ENCODE measurements around the gene PPP1R1C.
"Not testable (repeated sequence)": the region's sequence is repeated elsewhere in the genome, so short reads cannot be mapped to it uniquely, and the experiment has no call there.

Gene PPP1R1C

GRCh38 chr2:182004945-182005520, 19.4 kb downstream of the PPP1R1C start:
- in situ Hi-C loops (cut with HindIII; ENCODE audit: low pct_unique_long_range_greater_than_20kb, low sequenced_read_pairs) = no loop called here
- TF ChIP-seq JUND (IDR thresholded peaks at IDR 0.05; ENCODE audit: low read depth) = no peak
- no peak for DNase-seq (ENCODE audit: low read depth in 1 of 2, low spot score in 1 of 2)

GRCh38 chr2:182006595-182007341, 21.1 kb downstream of the PPP1R1C start:
- in situ Hi-C loops (cut with HindIII; ENCODE audit: low pct_unique_long_range_greater_than_20kb, low sequenced_read_pairs) = no loop called here
- TF ChIP-seq JUND (IDR thresholded peaks at IDR 0.05; ENCODE audit: low read depth) = no peak
- DNase-seq (ENCODE audit: low read depth in 1 of 2, low spot score in 1 of 2) = no peak

- TF ChIP-seq JUND (IDR thresholded peaks at IDR 0.05; ENCODE audit: low read depth) = no peak
- in situ Hi-C loops (cut with HindIII; ENCODE audit: low pct_unique_long_range_greater_than_20kb, low sequenced_read_pairs) = no loop called here
- DNase-seq (ENCODE audit: low read depth in 1 of 2, low spot score in 1 of 2) = no peak
Measured at GRCh38 chr2:182014284-182014683, 28.6 kb downstream of the PPP1R1C start.

DNA sequence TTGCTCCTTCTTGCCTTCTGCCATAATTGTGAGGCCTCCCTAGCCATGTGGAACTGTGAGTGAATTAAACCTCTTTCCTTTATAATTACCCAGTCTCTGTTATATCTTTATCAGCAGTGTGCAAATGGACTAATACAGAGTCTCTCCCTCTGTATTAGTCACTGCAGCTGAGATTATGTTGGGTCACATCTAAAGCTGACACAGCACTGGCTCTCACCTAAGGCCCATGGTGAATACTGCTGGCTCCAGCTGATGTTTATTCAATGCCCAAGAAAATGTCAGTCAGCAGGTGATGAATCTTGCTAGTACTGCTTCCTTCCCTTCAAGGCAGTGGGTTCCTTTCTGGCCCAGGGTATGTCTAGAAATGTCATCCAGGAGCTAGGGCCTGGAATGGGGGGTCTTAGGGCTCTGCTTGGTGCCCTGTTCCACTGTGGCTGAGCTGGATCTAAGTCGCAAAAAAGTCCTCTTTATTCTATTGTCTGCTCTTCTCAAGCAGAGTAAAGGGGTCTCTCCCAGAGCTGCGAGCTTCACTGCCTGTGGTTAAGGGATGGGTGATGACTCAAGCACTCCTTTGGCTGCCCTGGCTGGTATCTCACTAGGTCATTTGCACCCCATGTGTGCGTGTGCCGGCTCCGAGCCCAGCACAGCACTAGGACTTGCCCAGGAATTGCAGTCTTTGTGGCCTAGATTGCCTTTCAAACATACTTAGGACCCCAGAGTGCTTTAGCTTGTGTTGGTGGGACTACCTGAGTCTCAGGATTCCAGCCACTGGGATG, 29.9 kb downstream of the PPP1R1C start:
- TF ChIP-seq JUND (IDR thresholded peaks at IDR 0.05; ENCODE audit: low read depth) = no peak
- DNase-seq (ENCODE audit: low read depth in 1 of 2, low spot score in 1 of 2) = no peak
- in situ Hi-C loops (cut with HindIII; ENCODE audit: low pct_unique_long_range_greater_than_20kb, low sequenced_read_pairs) = no loop called here

- no peak for TF ChIP-seq JUND (IDR thresholded peaks at IDR 0.05; ENCODE audit: low read depth)
- DNase-seq (ENCODE audit: low read depth in 1 of 2, low spot score in 1 of 2) = no peak
Measured at GRCh38 chr2:182018218-182018617, 32.6 kb downstream of the PPP1R1C start.

GRCh38 chr2:182019731-182020130, 34.1 kb downstream of the PPP1R1C start:
- no peak for TF ChIP-seq JUND (IDR thresholded peaks at IDR 0.05; ENCODE audit: low read depth)
- DNase-seq (ENCODE audit: low read depth in 1 of 2, low spot score in 1 of 2) = no peak
- in situ Hi-C loops (cut with HindIII; ENCODE audit: low pct_unique_long_range_greater_than_20kb, low sequenced_read_pairs) = no loop called here

More at GRCh38 chr2:182018218-182018617, 32.6 kb downstream of the PPP1R1C start:
- in situ Hi-C loops (cut with HindIII; ENCODE audit: low pct_unique_long_range_greater_than_20kb, low sequenced_read_pairs) = no loop called here

DNA sequence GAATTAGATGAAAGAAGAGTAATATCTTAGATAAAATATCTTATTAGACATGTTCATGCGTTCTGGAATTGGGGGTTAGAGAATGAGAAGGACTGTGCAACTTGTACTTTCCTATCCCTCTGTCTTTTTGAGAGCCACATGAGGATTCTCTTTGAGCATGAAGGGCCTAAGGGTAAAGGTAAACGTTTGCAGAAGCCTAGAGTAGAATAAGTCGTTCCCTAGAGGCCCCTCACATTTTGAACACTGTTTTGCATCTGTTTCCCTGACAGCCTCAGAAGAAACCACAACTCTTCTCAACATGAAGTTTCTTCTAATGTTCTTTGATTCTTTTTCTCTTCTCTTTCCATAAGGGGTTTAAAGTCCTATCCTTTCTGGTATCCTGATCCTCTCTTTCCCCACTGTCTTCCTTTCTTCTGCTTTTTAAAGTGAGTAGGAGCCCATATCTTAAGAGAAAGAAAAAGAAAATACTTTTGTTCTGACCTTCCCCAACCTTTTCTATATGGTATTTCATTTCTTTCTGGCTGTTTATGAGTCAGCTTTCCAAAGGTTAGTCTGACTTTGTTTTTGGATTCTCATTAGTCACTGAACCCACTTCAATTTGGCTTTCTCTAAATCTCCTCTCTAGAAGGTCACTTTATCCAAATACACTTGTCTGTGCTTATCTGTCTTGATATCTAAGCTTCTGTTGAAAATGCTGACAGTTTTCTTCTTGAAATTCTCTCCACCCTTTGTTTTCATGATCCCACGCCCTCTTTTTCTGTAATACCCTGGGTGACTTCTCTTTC, 34.8 kb downstream of the PPP1R1C start:
- TF ChIP-seq JUND (IDR thresholded peaks at IDR 0.05; ENCODE audit: low read depth) = no peak
- no peak for DNase-seq (ENCODE audit: low read depth in 1 of 2, low spot score in 1 of 2)
- in situ Hi-C loops (cut with HindIII; ENCODE audit: low pct_unique_long_range_greater_than_20kb, low sequenced_read_pairs) = no loop called here

GRCh38 chr2:182023235-182023634, 37.6 kb downstream of the PPP1R1C start:
- in situ Hi-C loops (cut with HindIII; ENCODE audit: low pct_unique_long_range_greater_than_20kb, low sequenced_read_pairs) = no loop called here
- no peak for DNase-seq (ENCODE audit: low read depth in 1 of 2, low spot score in 1 of 2)
- TF ChIP-seq JUND (IDR thresholded peaks at IDR 0.05; ENCODE audit: low read depth) = no peak

DNA sequence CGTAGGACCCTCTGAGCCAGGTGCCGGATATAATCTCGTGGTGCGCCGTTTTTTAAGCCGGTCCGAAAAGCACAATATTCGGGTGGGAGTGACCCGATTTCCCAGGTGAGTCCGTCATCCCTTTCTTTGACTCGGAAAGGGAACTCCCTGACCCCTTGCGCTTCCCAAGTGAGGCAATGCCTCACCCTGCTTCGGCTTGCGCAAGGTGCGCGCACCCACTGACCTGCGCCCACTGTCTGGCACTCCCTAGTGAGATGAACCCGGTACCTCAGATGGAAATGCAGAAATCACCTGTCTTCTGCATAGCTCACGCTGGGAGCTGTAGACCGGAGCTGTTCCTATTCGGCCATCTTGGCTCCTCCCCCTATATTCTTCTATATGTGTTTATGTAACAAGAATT, 45.2 kb downstream of the PPP1R1C start:
- in situ Hi-C loops (cut with HindIII; ENCODE audit: low pct_unique_long_range_greater_than_20kb, low sequenced_read_pairs) = not testable (repeated sequence)

DNA sequence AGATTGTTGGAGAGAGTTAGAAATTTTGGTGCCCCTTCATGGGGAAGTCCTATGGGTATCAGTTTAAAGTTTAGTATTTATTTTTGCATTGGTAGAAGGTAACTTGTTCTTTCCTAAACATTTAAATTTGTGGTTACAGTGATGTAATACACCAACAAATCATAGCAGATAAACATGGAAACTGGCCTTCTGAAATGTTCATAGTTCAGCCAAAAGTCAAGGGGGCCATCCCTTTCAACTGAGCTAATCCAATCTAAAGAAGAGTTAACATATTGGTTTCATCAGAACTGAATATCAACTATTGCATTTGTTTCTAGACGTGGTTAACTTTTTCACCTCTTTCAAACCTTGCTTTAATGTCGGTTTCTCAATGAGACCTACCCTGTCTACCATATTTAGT, 46.3 kb downstream of the PPP1R1C start:
- no peak for TF ChIP-seq JUND (IDR thresholded peaks at IDR 0.05; ENCODE audit: low read depth)
- DNase-seq (ENCODE audit: low read depth in 1 of 2, low spot score in 1 of 2) = no peak
- in situ Hi-C loops (cut with HindIII; ENCODE audit: low pct_unique_long_range_greater_than_20kb, low sequenced_read_pairs) = no loop called here

More for the DNA sequence above, 45.2 kb downstream of the PPP1R1C start:
- DNase-seq (ENCODE audit: low read depth in 1 of 2, low spot score in 1 of 2) = not testable (repeated sequence)

- in situ Hi-C loops (cut with HindIII; ENCODE audit: low pct_unique_long_range_greater_than_20kb, low sequenced_read_pairs) = no loop called here
- no peak for DNase-seq (ENCODE audit: low read depth in 1 of 2, low spot score in 1 of 2)
- TF ChIP-seq JUND (IDR thresholded peaks at IDR 0.05; ENCODE audit: low read depth) = no peak
Measured at GRCh38 chr2:182033449-182033848, 47.8 kb downstream of the PPP1R1C start.

DNA sequence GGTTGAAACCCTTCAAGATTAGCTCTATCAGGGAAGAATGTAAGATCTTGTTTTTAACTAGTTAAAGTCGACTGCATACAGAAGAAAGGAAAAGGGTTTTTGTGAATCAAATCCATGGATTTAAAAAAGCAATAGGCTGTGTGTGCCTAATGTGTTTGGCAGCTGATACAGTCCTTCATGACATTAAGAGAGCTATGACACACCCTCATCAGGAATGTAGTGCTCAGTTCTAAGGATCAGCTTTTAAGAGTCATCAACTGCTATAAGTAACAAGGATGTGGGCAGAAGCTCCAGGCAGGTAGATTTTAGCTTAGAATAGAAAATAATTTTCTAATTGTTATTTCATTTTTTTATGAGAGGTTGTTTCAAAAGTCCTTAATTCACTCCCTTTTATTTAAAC, 52.9 kb downstream of the PPP1R1C start:
- in situ Hi-C loops (cut with HindIII; ENCODE audit: low pct_unique_long_range_greater_than_20kb, low sequenced_read_pairs) = no loop called here
- DNase-seq (ENCODE audit: low read depth in 1 of 2, low spot score in 1 of 2) = no peak
- TF ChIP-seq JUND (IDR thresholded peaks at IDR 0.05; ENCODE audit: low read depth) = no peak
